Measurements from ENCODE around the gene TMC5. TPM values are rescaled to one million over a fixed set of nuclear protein-coding genes. Genes with fewer than 3 reads are reported as not detected.
"Not testable (repeated sequence)": the region's sequence is repeated elsewhere in the genome, so short reads cannot be mapped to it uniquely, and the experiment has no call there.

The TMC5 gene
- polyA plus RNA-seq (2013, experiment 1 of 2): 2.0 TPM
- 2.1 TPM for polyA plus RNA-seq (2013, experiment 2 of 2)

GRCh38 chr16:19417640-19418039 is at the start of gene TMC5:
Gene TMC5 (plus strand): TSS chr16:19417883. CDS start chr16:19440039, 22,156 bp downstream.
- Histone ChIP-seq H3K36me3 (ENCODE audit: control insufficient read depth, insufficient read depth, low read length) (no peaks in the 10 kb centered on the region), H3K4me3 (ENCODE audit: extremely low read depth, insufficient read depth, low read length, poor library complexity, severe bottlenecking) (no peak within 1 kb of the TSS), H3K9me3 (ENCODE audit: control insufficient read depth, low read length) (peaks cover 5% of the 10 kb centered on the region), H3K4me1 (ENCODE audit: control insufficient read depth, insufficient read depth, low read length, poor library complexity, severe bottlenecking) (no peaks in the 10 kb centered on the region), H3K27ac (ENCODE audit: low read depth, low read length, severe bottlenecking) (no peak within 1 kb of the TSS)
- WGBS, 2 experiments (ENCODE audit: insufficient coverage in 2 of 2): 90 to 92% methylated on average over 12 of the region's 12 CpGs

- H3K4me1 ChIP-seq (ENCODE audit: control insufficient read depth, insufficient read depth, low read length, poor library complexity, severe bottlenecking); H3K4me3 ChIP-seq (ENCODE audit: extremely low read depth, insufficient read depth, low read length, poor library complexity, severe bottlenecking); H3K36me3 ChIP-seq (ENCODE audit: control insufficient read depth, insufficient read depth, low read length); H3K27ac ChIP-seq (ENCODE audit: low read depth, low read length, severe bottlenecking); H3K9me3 ChIP-seq (ENCODE audit: control insufficient read depth, low read length): not testable (repeated sequence)
- WGBS, 2 experiments (ENCODE audit: insufficient coverage in 2 of 2): 91 to 98% methylated on average over 4 of the region's 7 CpGs
Observed at GRCh38 chr16:19372541-19372940, 45.1 kb upstream of the TMC5 start.

GRCh38 chr16:19374402-19374801 is 43.3 kb upstream of the TMC5 start:
- Histone ChIP-seq H3K36me3 (ENCODE audit: control insufficient read depth, insufficient read depth, low read length) (no peaks in the 10 kb centered on the region), H3K4me1 (ENCODE audit: control insufficient read depth, insufficient read depth, low read length, poor library complexity, severe bottlenecking) (no peaks in the 10 kb centered on the region), H3K27ac (ENCODE audit: low read depth, low read length, severe bottlenecking) (no peak overlapping the region), H3K4me3 (ENCODE audit: extremely low read depth, insufficient read depth, low read length, poor library complexity, severe bottlenecking) (no peak overlapping the region), H3K9me3 (ENCODE audit: control insufficient read depth, low read length) (no peaks in the 10 kb centered on the region)
- no CpG with 5 or more reads among the region's 3 CpGs for WGBS, 2 experiments (ENCODE audit: insufficient coverage in 2 of 2)

- H3K36me3 ChIP-seq (ENCODE audit: control insufficient read depth, insufficient read depth, low read length): no peaks in the 10 kb centered on the region
- no peak overlapping the region for H3K27ac ChIP-seq (ENCODE audit: low read depth, low read length, severe bottlenecking)
- H3K4me1 ChIP-seq (ENCODE audit: control insufficient read depth, insufficient read depth, low read length, poor library complexity, severe bottlenecking): no peaks in the 10 kb centered on the region
- H3K9me3 ChIP-seq (ENCODE audit: control insufficient read depth, low read length): no peaks in the 10 kb centered on the region
- H3K4me3 ChIP-seq (ENCODE audit: extremely low read depth, insufficient read depth, low read length, poor library complexity, severe bottlenecking): no peak overlapping the region
- no CpG with 5 or more reads among the region's 4 CpGs for WGBS, 2 experiments (ENCODE audit: insufficient coverage in 2 of 2)
Observed at GRCh38 chr16:19375561-19376158, 42.0 kb upstream of the TMC5 start.

- H3K36me3 ChIP-seq (ENCODE audit: control insufficient read depth, insufficient read depth, low read length): no peaks in the 10 kb centered on the region
- peaks cover 4% of the 10 kb centered on the region for H3K4me1 ChIP-seq (ENCODE audit: control insufficient read depth, insufficient read depth, low read length, poor library complexity, severe bottlenecking)
- WGBS, 2 experiments (ENCODE audit: insufficient coverage in 2 of 2): 39 to 43% methylated on average over 2 of the region's 3 CpGs
- H3K9me3 ChIP-seq (ENCODE audit: control insufficient read depth, low read length): no peaks in the 10 kb centered on the region
- H3K27ac ChIP-seq (ENCODE audit: low read depth, low read length, severe bottlenecking): no peak overlapping the region
- H3K4me3 ChIP-seq (ENCODE audit: extremely low read depth, insufficient read depth, low read length, poor library complexity, severe bottlenecking): no peak overlapping the region
Observed at GRCh38 chr16:19377864-19378263, 39.8 kb upstream of the TMC5 start.

GRCh38 chr16:19378511-19378910 is 39.2 kb upstream of the TMC5 start:
- H3K4me3 ChIP-seq (ENCODE audit: extremely low read depth, insufficient read depth, low read length, poor library complexity, severe bottlenecking): no peak overlapping the region
- H3K9me3 ChIP-seq (ENCODE audit: control insufficient read depth, low read length): no peaks in the 10 kb centered on the region
- no peaks in the 10 kb centered on the region for H3K36me3 ChIP-seq (ENCODE audit: control insufficient read depth, insufficient read depth, low read length)
- no peak overlapping the region for H3K27ac ChIP-seq (ENCODE audit: low read depth, low read length, severe bottlenecking)
- WGBS, 2 experiments (ENCODE audit: insufficient coverage in 2 of 2): 50 to 67% methylated on average over 2 to 3 of the region's 3 CpGs
- H3K4me1 ChIP-seq (ENCODE audit: control insufficient read depth, insufficient read depth, low read length, poor library complexity, severe bottlenecking): peaks cover 4% of the 10 kb centered on the region

- Histone ChIP-seq H3K27ac (ENCODE audit: low read depth, low read length, severe bottlenecking) (no peak overlapping the region), H3K9me3 (ENCODE audit: control insufficient read depth, low read length) (no peaks in the 10 kb centered on the region), H3K36me3 (ENCODE audit: control insufficient read depth, insufficient read depth, low read length) (no peaks in the 10 kb centered on the region), H3K4me3 (ENCODE audit: extremely low read depth, insufficient read depth, low read length, poor library complexity, severe bottlenecking) (no peak overlapping the region), H3K4me1 (ENCODE audit: control insufficient read depth, insufficient read depth, low read length, poor library complexity, severe bottlenecking) (peaks cover 7% of the 10 kb centered on the region)
- WGBS, 2 experiments (ENCODE audit: insufficient coverage in 2 of 2): 42 to 83% methylated on average over 1 to 2 of the region's 2 CpGs
Observed at GRCh38 chr16:19379838-19380237, 37.8 kb upstream of the TMC5 start.

GRCh38 chr16:19380328-19380727 is 37.4 kb upstream of the TMC5 start:
- no peak overlapping the region for H3K4me3 ChIP-seq (ENCODE audit: extremely low read depth, insufficient read depth, low read length, poor library complexity, severe bottlenecking)
- 100% methylated on average over 1 to 3 of the region's 3 CpGs for WGBS, 2 experiments (ENCODE audit: insufficient coverage in 2 of 2)
- H3K4me1 ChIP-seq (ENCODE audit: control insufficient read depth, insufficient read depth, low read length, poor library complexity, severe bottlenecking): peaks cover 11% of the 10 kb centered on the region
- no peak overlapping the region for H3K27ac ChIP-seq (ENCODE audit: low read depth, low read length, severe bottlenecking)
- H3K36me3 ChIP-seq (ENCODE audit: control insufficient read depth, insufficient read depth, low read length): no peaks in the 10 kb centered on the region
- no peaks in the 10 kb centered on the region for H3K9me3 ChIP-seq (ENCODE audit: control insufficient read depth, low read length)

- no peak overlapping the region for H3K27ac ChIP-seq (ENCODE audit: low read depth, low read length, severe bottlenecking)
- H3K4me3 ChIP-seq (ENCODE audit: extremely low read depth, insufficient read depth, low read length, poor library complexity, severe bottlenecking): no peak overlapping the region
- peaks cover 11% of the 10 kb centered on the region for H3K4me1 ChIP-seq (ENCODE audit: control insufficient read depth, insufficient read depth, low read length, poor library complexity, severe bottlenecking)
- no peaks in the 10 kb centered on the region for H3K36me3 ChIP-seq (ENCODE audit: control insufficient read depth, insufficient read depth, low read length)
- peaks cover 3% of the 10 kb centered on the region for H3K9me3 ChIP-seq (ENCODE audit: control insufficient read depth, low read length)
- WGBS, 2 experiments (ENCODE audit: insufficient coverage in 2 of 2): 100% methylated on average over 2 of the region's 2 CpGs; no CpG with 5 or more reads in 1 of the 2 experiments
Observed at GRCh38 chr16:19382084-19382801, 35.4 kb upstream of the TMC5 start.

- Histone ChIP-seq H3K27ac (ENCODE audit: low read depth, low read length, severe bottlenecking) (no peak overlapping the region), H3K4me1 (ENCODE audit: control insufficient read depth, insufficient read depth, low read length, poor library complexity, severe bottlenecking) (peaks cover 11% of the 10 kb centered on the region), H3K36me3 (ENCODE audit: control insufficient read depth, insufficient read depth, low read length) (no peaks in the 10 kb centered on the region), H3K4me3 (ENCODE audit: extremely low read depth, insufficient read depth, low read length, poor library complexity, severe bottlenecking) (no peak overlapping the region), H3K9me3 (ENCODE audit: control insufficient read depth, low read length) (peaks cover 4% of the 10 kb centered on the region)
- WGBS, 2 experiments (ENCODE audit: insufficient coverage in 2 of 2): 79 to 81% methylated on average over 12 to 17 of the region's 20 CpGs
Observed at GRCh38 chr16:19382887-19383816, 34.5 kb upstream of the TMC5 start.
